Femur (tissue), 1 donor: Measurements from ENCODE around the gene TSPAN9.

Experiments
- DNase-seq: peaks from one replicate; pipeline ENCODE4 v3.0.0-alpha.2; 2017

TSPAN9 gene

DNA sequence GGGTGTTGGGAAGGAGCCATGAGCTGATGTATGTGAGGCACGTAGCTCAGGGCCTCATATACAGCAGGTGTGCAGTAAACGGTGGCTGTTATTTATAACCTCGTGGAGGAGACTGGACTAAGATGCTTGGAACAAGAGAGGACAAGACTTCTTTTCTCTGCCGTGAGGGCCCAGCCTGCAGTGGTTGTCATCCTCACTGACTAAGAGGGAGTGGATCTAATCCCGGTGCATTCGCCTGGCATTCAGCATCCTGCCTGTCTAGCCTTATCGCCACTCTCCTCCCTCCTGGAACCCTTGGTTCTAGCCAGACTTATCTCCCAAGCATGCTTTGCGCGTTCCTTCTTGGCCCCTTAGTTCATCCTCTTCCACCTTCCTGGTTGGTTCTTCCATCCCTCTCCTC lies 3.9 kb downstream of the TSPAN9 start:
- DNase-seq = no peak

DNA sequence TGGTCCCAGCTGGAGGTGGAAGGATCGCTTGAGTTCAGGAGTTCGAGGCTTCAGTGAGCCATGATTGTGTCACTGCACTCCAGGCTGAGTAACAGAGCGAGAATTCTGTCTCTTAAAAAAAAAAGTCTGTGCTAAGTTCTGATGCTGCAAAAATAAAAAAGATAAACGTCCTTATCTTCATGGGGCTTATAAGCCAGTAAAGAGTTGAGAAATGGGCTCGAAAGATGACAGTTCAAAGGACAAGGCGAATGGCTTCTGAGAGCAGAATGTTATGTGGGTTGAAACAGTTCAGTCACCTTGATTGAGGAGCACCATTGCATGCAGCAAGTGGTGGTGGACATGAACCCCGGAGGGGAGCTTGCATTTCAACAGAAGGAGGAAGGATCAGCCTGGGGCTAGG lies 4.7 kb downstream of the TSPAN9 start:
- DNase-seq = no peak

DNA sequence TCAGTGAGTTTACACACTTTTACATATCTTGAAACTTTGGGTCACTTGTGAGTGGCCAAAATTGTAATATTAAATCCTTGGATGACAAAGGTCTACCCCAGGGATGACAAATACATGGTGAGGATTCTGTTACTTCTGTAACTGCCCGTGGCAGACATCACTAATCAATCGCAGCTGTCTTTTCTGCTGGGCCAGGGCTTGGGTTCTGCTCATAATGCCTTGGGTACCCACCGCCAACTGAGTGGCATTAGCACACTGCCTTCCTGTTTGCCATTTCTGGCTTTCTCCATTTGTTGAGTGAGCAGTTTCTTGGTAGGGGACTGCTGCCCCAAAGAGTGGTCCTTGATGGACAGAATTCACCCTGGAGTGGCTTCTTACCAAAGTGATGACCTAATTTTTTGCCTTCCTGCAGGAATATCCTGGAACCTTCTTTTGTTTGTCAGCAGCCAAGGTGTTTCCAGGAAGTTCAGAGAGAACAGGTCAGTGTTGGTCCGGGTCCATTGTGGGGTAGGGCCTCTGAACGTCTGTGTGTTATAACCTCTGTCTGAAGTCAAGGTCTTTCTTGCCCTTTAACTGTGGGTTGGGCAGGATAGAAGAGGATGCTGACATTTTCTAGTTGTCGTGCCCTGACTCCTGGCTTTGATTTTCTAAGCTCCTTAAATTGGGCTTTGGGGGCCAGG lies 6.2 kb downstream of the TSPAN9 start:
- DNase-seq = no peak

DNA sequence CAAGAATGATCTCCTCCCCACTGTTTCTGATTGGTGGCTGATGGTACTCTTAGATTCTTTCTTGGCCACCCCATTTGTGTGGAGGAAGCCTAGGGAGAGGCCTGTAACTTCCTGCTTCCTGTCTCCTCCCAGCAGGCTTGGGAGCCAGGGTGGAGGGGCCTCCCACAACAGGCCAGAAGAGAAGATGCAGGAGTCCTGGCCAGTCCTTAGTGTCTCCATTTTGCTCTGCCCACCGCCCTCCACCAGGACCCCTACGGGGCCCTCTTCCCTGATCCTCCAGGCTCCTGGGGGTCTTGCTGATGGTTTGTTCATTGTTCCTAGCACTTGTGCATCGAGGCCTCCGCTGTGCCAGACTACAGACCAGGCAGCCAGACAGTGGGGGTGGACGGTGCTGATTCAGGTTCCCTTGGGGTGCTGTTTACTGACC lies 6.8 kb downstream of the TSPAN9 start:
- DNase-seq = no peak

DNA sequence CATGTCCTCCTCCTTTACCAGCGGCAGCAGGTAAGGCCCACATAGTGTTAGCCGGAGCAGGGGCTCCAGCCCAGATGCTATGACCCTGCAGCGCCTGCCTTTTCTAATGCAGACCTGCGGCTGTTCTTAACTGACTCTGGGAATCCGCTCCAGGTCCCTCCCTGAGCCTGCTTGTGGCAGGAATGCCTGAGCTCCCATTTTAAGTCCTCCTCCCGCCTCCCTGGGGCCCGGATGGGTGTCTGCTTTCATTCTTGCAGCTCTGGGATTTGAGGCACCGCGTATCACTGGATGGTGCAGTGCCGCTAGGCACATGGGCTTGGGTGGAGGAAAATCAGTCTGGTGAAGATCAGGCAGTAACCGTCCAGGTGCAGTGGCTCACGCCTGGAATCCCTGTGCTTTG lies 7.6 kb downstream of the TSPAN9 start:
- DNase-seq = no peak

DNA sequence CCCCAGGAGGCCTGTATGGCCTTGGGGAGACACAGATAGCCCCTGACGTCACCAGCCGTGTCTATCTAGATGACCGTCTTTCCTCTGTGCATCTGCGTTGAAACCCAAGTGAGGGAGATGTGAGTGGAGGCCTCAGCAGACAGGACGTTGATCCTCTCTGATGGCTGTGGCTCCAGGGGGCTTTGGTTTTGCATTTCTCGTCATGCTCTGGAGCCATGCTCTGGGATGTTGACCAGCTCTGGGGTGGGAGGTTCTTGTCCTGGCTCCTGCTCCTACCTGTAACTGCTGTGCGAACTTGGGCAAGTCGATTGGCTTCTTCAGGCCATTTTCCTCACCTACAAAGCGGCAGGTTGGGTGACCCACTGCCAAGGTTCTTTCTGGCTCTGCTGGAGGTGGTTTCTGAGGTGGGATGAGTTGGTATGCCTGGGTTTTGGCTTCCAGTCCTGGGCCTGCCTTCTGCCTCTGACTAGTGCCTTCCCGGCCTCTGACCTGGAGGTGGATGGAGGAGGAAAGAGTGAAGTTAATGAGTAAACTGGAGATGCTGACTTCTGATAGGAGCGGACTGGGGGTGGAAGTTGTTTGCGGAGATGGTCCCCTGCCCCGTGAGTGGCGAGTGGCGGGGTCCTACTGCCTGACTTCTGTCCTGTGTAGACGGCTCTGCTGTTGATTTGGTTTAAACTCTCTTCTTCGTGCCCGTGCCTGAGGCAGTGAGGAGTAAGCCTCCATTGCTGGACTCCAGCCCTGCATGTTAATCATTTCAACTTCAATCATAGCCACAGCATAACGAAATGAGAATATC lies 8.4 kb downstream of the TSPAN9 start:
- DNase-seq = no peak

DNA sequence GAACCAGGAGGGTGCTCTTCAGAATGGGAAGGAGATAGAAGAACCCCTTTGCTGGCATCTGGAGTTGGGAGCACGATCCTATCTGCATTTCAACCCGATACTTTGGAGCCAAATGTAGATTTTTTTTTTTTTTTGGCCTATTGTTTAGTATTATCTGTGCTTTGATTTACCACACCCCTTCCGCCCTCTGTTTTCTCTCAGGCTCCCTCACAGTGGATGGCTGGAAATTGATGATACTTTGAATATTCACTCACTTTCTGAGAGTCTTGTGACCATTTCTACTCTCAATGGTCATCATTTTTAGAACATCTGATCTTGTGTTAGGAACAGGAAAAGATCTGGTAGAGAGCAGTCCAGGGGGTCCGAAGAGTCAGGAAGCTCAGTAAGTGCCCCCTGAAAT lies 9.0 kb downstream of the TSPAN9 start:
- no peak for DNase-seq

DNA sequence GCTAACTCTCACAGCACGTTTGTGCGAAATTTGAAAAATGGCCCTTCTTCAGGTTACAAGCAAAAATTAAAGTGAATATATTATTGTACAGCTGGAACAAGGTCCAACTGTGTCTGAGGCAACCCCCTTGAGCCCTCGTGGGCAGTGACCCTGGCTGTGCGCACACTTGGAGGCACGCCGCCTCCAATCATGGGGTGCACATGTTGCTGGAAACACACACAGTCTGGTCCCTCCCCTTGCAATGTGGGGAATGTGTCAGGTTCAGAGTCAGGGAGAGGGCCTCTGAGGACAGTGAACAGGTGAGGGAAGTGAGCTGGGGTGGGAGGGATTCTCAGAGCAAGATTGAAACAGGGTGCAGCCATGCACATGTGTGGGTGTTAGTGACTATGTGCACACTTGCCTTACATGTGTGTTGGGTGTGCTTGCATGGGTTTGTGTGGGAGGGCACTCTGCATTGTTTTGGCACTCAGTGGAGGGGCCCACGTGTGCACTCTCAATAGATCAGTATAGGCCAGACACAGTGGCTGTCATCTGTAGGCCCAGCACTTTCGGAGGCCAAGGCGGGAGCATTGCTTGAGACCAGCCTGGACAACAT lies 9.6 kb downstream of the TSPAN9 start:
- DNase-seq = no peak

DNA sequence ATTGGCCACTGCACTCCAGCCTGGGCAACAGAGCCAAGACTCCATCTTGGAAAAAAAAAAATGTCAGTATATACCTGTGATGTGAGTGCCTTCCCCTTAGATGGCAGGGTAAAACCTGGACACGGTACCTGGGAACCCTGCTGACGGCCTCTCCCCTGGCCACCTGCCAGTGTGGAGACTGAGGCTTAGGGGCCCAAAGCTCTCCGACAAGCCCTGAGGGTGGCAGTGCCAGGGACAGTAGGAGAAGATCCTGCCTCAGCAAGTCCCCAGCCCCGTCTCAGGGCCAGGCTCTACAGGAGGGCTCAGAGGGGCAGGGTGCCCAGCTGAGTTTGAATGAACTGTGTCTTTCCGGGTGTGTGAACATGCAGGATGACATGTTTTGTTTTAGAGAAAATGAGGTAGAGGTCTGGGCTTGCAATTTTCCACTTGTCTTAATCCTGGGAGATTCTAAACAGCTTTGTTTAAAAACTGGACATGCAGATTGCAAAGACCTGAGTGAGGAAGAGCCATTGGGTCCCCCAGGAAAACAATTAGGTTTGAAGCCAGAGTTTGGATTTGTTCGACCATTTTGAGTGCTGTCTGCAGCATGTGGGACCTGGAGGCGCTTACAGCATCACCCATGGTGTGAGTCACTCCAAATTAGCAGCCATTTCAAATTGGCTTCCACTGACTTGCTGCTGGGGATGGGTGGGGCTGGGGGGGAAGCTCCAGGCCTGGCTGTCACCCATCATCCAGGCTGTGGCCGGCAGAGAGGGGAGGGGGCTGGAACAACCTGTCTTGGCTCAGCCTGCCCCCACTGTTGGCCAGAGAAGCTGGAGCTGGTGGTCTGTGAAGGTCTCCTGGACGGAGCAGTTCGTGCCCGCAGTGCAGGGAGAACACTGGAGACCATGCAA lies 10.8 kb downstream of the TSPAN9 start:
- no peak for DNase-seq

DNA sequence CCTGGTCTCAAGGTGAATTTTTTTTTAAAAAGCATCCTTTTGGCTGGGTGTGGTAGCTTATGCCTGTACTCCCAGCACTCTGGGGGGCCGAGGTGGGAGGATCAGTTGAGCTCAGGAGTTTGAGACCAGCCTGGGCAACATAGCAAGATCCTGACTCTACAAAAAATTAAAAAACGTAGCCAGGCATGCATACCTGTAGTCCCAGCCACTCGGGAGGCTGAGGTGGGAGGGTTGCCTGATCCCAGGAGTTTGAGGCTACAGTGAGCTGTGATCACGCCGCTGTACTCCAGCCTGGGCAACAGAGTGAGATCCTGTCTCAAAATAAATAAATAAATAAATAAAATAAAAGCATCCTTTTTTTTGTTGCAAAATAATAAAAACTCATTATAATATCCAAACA lies 12.4 kb downstream of the TSPAN9 start:
- DNase-seq = no peak

DNA sequence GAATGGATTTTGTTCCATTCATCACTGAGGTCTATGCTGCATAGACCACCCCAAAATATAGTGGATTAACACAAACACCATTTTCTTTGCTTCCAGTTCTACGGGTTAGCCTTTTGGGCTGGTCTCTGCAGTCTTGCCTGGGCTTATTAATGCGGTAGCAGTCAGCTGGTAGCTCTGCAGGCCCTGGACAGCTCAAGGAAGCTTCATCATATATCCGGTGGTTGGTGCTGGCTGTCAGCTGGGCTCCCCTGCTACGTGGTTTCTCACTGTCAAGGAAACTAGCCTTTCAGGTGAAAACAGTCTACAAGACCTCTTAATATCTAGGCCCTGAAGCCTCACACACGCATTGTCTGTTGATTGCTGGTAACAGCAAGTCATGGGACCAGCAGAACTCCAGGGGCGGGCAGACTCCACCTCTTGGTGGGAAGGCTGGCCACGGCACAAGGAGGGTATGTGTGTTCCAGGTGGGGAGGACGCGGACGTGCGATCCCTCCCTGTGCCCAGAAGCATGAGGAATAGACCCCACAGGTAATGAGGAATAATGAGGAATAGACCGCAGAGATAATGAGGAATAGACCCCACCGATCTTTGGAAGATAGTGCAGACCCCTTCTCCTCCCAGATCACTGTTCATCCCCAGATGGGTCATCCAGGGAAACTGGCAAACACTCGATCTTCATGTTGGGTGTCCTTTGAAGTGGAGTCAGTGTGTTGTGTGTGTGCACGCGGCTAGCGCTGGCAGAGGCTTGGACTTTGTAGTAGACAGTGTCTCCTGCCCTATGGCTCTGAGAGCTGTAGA lies 13.3 kb downstream of the TSPAN9 start:
- DNase-seq = no peak

DNA sequence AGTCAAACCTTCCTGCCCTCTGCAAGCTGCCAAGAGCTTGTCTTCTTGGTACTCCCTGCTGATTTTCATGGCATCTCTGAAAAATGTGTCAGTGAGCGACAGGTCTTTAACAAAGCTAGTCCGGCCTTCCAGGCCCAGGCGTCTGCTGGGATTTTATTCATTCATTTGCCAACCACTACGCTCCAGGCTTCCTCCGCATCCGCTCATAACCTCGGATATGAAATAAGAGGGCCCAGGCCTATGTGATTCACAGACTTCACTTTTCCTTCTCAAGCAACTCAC lies 13.8 kb downstream of the TSPAN9 start:
- DNase-seq = no peak

DNA sequence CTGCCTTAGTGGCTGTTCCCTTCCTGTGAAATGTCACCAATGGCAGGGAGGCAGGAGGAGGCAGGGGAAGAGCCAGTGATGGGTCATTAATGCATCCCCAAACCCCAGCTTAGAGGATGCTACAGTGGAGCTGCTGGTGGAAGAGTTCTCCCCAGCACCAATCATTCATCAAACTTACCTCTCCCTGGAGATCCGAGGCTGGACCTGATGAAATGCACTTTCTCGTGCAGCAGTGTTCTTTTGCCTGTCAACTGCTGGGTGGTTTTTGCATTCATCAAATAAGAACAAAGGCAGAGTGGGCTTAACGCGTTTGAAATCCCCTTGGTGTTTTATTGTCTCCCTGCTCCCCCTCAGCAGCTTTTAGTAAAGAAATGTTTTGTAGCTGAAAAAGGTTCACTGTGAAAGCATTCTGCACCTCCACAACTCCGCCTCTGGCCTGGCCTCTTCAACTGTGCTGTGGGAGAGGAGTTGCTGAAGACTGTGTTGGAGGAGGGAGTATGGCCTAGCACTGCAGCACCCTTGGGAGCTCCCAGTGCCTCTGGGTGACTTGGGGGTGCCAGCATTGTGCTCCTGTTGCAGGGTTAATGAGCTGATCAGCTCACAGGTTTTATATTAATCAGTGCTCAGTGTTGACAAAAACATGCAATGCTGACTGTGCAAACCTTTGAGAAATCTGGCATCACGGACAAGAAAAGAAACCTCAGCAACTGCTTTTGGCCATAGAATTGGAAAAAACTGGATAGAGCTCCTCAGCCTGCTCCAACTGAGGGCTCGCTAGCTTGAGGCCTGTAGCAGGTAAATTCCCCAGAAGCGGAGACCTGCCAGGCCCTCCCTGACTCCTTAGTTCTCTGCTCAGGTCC lies 14.4 kb downstream of the TSPAN9 start:
- peak; percentile 58 for DNase-seq

DNA sequence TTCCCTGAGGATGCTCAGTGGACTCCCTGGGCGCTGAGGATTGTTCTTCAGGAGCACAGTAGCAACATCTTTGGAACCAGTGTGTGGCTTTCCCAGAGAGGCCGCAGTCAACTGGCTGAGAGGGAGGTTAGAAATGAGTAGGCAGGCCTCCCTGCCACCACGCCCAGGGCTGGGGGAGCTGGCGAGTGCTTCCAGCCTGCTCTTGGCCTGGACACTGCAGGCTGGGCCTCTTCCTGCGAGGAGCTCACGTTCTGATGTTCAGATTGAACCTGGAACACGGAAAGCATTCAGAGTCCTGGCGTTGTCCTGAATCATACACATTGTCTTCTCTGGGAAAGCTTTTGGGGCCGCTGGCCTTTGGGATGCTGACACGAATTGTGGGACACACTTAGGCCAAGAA lies 15.6 kb downstream of the TSPAN9 start:
- peak; percentile 56 for DNase-seq

DNA sequence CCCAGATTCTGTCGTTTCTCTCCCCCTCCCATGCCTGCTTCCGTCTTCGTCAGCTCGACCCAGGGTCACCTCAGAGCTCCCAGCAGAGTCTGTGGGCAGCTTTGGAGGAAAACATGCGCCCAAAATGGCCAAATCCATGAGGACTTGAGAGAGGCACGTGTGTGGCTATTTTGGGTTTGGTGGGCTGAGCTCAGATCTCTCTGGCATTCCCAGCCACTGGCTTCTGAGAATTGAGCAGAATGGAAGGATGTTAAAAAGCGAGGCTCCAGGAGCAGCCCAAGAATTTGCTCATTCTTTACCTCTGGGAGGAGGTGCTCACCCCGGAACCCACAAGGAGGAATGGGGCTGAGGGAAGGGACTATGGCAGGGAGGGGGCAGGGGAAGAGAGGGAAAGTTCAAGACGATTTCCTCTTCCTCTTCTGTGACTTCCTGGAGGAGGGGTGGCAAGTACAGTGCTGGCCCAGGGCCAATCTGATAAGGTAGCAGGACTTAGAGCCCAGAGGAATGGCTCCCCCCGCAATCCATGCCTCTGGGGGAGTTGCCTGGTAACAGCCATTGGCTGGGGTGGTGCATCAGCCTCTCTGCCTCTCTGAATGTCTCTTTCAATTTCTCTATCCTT lies 20.1 kb downstream of the TSPAN9 start:
- DNase-seq = peak; percentile 67

DNA sequence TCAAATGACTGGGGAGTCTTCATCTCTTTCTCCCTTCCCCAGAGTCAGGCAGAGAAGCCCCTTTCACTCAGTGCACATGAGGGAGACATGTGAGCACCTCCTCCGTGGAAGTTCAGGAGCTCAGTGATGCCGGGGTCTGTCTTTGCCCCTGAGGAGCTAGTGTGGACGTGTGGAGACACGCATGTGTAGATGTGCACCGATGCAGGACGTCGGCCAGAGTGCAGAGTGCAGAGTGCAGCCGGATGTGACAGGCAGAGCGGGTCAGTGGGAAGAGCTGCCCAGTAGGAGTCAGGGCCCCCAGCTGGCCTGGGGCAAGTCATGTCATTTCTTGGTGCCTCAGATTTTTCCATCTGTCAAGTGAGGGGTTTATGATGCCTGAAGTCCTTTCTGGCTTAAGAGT lies 20.7 kb downstream of the TSPAN9 start:
- no peak for DNase-seq

DNA sequence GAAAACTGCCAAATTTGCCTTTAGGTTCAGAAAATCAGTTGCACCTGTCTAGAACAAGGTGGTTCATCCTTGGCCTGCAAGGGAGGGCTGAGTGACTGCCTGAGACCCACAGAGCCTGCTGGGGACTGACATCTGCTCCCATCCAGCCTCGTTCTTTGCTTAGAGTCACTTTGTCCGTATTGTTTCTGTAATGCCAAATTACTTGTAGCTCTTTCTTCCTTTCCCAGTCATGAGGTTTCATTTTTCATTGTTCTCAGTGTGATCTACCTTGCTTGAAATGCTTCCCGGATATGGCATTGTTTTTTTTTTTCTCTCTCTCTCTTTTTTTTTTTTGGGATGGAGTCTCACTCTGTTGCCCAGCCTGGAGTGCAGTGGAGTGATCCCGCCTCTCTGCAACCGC lies 21.3 kb downstream of the TSPAN9 start:
- no peak for DNase-seq

DNA sequence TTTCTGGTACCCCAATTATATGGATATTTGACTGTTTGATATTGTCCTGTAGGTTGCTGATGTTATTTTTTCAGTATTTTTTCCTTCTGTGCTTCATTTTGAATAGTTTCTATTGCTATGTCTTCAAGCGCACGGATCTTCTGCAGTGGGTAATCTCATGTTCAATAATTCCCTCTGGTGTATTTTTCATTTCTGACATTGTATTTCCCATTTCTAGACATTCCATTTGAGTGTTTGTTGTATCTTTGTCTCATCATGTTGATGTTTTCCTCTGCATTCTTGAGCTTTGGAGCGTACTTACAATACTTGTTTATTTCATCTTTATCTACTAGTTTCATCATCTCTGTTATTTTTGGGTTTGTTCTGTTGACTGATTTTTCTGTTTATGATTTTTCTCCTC lies 22.0 kb downstream of the TSPAN9 start:
- DNase-seq = no peak

DNA sequence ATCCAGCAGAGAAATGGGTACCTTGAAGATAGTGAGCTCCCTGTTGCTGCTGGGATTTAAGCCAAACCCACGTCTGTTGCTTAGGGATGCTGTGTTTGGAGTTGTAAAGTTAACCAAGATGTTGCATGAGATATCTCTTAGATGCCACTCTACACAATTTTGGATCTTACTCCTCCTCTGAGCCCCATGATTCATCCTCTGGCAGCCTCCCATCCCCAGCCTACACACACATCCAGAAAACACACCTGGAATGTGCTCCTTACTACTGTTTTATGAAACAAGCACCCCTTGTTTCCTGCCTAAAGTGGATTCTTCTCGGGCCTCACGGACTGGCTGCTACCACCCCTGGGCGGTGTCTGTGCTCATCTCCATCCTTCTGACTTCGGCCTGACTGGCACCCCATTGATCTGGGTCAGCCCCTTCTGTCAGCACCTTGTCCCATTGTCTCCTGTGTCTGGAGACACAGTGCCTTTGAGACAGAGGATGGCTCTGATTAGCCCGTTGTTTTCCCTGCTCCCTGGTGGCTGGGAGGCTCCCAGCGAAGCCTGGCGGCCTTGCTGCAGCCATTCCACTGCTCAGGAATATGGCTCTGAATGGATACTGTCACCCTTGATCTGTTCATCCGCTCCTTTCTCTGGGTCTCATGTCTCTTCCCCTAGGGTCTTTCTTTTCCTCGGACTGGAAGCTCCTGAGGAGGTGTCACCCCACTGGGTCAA lies 24.3 kb downstream of the TSPAN9 start:
- DNase-seq = no peak

DNA sequence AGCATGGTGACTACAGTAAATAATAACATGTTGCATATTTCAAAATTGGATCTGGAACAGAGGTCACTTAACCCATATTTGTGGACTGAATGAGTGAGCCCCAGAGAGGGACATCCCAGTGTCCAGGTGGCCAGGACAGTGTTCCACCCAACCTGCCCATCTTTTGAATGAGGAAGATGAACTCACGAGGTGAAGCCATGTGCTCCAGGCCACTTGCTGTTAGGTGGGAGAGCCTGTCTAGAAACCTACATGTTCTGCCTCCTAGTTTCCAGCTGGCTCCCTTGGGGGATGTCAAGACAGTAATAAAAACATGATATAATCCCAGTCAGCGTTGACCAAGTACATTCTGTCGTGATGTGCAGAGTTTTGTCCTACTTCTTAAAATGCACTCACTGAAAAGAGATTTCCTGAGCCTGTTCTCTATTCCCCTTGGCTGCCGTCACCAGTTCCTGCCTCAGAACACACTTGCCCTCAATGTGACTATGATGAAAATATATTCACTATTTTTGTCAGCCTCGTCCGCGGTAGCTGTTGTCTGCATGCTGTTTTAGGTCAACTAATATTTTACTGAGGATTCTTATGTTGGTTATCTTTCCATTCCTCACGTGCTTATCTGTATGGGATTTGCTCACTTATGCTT lies 25.7 kb downstream of the TSPAN9 start:
- DNase-seq = no peak
